ENCODE measurements around the gene TNFRSF13B.

GRCh38 chr17:16929035-16929680 lies 42.8 kb downstream of the TNFRSF13B start:
- TF ChIP-seq, protein P1, sequence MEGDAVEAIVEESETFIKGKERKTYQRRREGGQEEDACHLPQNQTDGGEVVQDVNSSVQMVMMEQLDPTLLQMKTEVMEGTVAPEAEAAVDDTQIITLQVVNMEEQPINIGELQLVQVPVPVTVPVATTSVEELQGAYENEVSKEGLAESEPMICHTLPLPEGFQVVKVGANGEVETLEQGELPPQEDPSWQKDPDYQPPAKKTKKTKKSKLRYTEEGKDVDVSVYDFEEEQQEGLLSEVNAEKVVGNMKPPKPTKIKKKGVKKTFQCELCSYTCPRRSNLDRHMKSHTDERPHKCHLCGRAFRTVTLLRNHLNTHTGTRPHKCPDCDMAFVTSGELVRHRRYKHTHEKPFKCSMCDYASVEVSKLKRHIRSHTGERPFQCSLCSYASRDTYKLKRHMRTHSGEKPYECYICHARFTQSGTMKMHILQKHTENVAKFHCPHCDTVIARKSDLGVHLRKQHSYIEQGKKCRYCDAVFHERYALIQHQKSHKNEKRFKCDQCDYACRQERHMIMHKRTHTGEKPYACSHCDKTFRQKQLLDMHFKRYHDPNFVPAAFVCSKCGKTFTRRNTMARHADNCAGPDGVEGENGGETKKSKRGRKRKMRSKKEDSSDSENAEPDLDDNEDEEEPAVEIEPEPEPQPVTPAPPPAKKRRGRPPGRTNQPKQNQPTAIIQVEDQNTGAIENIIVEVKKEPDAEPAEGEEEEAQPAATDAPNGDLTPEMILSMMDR (conservative IDR thresholded peaks at IDR 0.05; ENCODE audit: low read depth in 2 of 2), result no peak
- TF ChIP-seq REST (IDR thresholded peaks at IDR 0.05; ENCODE audit: unreplicated experiment) (no peak), EZH2 (IDR thresholded peaks at IDR 0.05; ENCODE audit: low read depth, unreplicated experiment) (no peak), ZNF331 (CRISPR knock-in tag; IDR thresholded peaks at IDR 0.05; ENCODE audit: low read depth) (no peak), ZNF114 (CRISPR knock-in tag; IDR thresholded peaks at IDR 0.05) (no peak), CREB1 (CRISPR knock-in tag; IDR thresholded peaks at IDR 0.05; ENCODE audit: low read depth) (no peak), EZH2phosphoT487 (IDR thresholded peaks at IDR 0.05; ENCODE audit: unreplicated experiment) (no peak)
